Stimulated activated CD8-positive, alpha-beta memory T cell treated with anti-CD3 and anti-CD28 coated beads, Interleukin-2, amount 100 ng/mL, for 1 hour (primary cell): ENCODE measurements around the gene TOMM20.
"Not testable (repeated sequence)": the region's sequence is repeated elsewhere in the genome, so short reads cannot be mapped to it uniquely, and the experiment has no call there.

Source experiments
- DNase-seq, 2 donors: peaks; one replicate each; pipeline ENCODE4 v3.0.0-alpha.2; 2020; ENCODE audit warnings: low read depth in 2 of 2

The TOMM20 gene

GRCh38 chr1:235128456-235129328, at the start of gene TOMM20:
Gene TOMM20 (minus strand): TSS chr1:235128837. CDS start chr1:235128715, 122 bp downstream.
- peak; percentile 82 to 86 for DNase-seq

DNA sequence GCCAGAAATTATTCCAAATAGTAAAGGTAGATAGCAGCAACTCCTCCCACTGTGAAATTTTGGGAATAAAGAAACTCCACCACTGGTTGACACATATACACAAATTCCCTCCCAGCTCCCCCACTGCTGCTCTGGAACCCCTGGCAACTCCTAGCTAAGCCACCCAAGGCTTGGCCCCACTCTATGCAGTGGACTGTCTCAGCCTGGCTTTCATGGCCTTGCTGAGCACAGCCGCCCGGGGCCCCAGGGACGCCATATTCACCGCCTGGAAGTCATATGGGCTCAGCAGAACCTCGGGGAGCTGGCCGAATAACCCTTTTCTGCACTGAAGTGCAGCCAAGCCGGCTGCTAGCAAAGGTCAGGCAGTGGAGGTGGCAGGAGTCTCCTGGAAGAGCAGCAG, 47.8 kb upstream of the TOMM20 start:
- DNase-seq = no peak

DNA sequence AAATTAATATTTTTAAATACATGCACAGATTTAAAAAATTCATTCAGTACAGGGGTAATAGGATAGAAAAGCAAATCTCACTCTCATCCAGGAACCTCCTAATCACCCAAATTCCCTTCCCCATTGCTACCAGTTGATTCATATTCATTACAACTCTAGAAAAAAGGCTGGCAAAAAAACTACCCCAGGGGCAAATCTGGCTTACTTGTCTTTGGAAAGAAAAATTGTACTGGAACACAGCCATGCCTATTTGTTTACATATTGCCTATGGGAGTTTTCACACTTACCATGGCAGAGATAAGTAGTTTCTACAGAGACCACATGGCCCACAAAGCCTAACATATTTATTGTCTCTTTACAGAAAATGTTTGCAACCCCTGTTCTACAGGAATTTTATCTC, 41.3 kb upstream of the TOMM20 start:
- no peak for DNase-seq

GRCh38 chr1:235168375-235168774, 39.7 kb upstream of the TOMM20 start:
- DNase-seq = no peak

DNA sequence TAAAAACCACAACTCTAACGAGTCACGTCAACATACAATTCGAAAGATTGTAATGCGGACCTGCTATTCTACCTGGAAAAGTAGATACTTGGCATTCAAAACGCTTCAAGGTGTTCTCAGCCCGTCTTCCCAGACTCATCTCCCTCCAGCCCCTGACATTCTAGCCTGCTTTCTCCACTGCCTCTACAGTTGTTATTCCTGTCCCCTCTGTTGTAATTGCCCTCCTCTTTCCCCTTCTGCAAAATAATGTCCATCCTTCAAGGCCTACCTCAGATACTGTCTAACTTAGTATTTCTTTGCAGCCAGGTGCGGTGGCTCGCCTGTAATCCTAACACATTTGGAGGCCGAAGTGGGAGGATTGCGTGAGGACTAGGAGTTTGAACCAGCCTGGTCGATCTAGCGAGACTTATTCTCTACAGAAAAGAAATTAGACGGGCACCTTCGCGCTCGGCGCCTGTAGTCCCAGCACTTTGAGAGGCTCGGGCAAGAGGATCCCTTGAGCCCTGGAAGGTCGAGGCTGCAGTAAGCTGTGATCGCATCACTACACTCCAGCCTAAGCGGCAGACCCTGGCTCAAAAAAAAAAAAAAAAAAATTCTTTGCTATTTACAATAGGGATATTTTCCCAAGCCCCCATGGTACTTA, 33.2 kb upstream of the TOMM20 start:
- no peak for DNase-seq

DNA sequence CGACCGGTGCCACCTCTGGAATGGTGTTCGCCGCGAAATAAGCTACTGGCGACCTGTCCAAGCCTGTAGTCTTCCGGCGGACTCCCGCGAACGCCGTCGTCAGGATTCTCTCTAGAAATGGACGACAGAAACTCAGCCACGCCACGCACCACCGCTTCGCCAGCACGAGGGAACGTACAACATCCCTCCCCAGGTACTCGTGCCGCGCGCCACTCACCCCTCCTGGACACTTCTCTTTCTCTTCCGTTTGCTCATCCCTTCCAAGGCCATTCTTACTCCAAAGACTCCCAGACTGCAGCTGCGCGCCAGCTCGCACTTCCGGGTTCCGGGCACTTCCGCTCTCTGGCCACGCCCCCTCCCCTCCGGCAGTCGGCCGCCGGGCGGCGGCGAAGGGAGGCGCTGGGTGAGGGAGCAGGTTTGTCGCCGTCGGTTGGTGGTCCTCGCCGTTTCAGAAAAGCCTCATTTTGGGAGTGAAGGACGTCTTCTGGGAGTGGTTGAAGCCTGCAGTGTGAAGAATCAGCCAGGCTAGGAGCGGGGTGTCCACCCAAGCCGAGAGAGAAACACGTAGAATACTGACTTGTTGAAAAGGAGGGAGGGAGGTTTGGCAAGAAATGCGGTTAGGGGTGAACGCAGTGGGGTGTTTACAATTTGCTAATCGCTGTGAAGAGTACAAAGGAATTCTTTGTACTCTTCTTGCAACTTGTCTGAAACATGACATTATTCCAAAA, 32.5 kb upstream of the TOMM20 start, which contains the start of gene RBM34:
RBM34 (minus strand) TSS at position 294 of the 728 bp plus-strand sequence; CDS start at position 270, 24 bp downstream.
- DNase-seq = peak; percentile 84 to 90

DNA sequence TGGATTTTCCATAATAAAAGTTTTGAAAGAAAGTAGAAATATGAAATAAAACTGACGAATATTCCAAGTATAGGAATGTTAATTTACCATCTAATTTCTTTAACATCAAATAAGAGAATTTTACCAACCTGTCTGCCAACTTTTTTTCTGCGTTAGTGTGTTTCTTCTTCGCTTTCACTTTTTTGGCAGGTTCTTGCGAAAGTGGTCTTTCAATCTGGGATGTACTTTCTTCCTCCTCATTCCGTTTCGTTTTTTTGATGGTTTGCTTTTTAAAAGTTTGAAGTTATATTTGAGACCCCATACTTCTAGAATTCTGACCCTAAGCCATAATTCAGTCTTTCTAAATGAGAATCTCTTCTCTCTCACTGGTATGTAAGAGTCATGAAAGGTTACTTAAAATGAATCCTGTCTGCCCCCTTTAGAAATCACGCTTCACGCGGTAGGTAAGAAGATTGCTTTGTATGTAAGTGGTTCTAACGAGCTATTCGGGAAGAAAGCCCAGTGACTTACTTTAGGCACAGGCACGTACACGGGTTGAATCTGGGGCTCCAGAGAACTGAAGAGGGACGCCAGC, 31.8 kb upstream of the TOMM20 start:
- peak in 1 of 2 donors; percentile 4 for DNase-seq

DNA sequence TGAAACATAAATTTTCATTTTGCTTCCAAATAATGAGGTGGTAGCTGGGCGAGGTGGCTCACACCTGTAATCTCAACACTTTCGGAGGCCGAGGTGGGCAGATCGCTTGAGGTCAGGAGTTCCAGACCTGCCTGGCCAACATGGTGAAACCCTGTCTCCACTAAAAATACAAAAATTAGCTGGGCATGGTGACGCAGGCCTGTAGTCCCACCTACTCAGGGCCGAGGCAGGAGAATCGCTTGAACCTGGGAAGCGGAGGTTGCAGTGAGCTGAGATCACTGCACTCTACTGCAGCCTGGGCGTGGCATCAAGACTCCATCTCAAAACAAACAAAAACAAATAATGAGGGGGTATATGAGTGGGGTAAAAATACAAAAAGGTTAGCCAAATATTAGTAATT, 31.3 kb upstream of the TOMM20 start:
- DNase-seq = not testable (repeated sequence)

DNA sequence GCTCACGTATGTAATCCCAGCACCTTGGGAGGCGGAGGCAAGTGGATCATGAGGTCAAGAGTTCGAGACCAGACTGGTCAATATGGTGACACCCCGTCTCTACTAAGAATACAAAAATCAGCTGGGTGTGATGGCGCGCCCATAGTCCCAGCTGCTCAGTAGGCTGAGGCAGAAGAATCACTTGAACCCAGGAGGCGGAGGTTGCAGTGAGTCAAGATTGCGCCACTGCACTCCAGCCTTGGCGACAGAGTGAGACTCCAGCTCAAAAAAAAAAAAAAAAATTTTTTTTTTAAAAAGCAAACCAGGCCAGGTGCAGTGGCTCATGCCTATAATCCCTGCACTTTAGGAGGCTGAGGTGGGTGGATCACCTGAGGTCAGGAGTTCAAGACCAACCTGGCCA, 30.6 kb upstream of the TOMM20 start:
- DNase-seq = not testable (repeated sequence)

GRCh38 chr1:235158680-235159079, 30.0 kb upstream of the TOMM20 start:
- DNase-seq = no peak

GRCh38 chr1:235157150-235157549, 28.5 kb upstream of the TOMM20 start:
- DNase-seq = no peak

DNA sequence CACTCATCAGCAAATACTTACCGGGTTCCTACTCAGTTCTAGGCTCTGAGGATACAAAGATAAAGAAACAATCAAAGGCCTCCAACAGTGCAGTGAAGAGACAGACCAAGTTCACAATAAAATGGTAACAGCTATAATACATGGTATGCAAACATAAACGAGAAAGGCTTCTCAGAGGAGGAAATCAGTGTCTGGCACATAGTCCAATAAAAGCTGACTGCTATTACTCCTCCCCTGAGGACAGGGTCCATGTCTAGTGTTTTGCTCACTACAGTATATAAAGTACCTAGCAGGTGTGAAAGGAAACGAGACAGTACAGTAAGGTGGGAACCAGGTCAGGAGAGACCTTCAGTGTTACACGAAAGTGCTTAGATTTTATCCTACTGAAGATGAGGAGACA, 28.1 kb upstream of the TOMM20 start:
- no peak for DNase-seq

DNA sequence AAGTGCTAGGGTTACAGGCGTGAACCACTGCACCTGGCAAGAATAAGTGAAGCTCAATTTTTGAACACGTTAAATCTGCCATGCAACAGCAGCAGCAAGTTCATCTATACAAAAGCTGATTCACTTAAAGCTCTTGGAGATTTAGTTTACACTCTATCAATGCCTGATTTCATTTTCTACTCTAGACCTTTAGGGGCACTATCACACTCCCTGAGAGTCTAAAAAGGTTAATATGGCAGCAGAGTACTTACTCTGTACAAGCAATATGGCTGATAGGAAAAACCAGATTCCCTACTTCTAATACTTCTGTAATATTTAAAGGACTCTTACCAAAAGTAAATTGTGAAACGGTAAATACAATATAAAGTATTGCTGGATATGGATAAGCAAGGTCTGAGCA, 27.6 kb upstream of the TOMM20 start:
- no peak for DNase-seq

DNA sequence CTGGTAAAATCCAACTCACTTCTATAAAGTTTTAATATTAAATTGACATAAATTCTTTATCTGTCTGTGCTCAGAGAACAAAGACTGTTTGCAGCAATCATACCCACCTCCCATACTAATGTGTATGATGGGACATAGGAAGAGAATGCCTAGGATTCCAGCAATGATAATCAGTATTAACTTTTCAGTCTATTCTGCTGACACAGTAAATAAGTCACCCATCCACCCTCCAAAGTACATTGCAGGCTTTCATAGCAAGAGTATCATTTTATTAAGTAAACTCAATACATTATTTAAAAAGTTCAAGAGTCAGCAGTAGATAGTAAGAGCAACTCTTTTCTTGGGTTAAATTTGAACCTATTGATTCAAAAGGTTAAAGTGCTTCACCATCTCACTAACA, 23.6 kb upstream of the TOMM20 start:
- DNase-seq = no peak

DNA sequence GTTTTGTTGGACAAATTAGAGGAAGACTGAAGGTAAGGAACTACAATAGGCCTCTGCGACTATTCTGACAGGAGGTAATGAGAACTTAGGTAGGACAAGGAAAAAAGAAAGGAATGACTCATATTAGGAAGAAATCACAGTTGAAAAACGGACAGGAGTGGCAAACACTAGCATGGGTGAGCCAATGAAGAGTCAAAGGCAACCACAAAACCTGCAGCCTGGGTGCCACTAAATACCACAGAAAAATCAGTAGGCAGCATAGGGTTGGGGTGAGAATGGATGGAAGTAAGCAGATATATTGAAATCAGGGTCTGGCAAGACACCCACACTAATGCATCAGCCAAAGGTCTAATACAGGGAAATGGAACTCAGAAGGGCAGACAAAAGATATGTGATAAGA, 22.4 kb upstream of the TOMM20 start:
- DNase-seq = no peak

DNA sequence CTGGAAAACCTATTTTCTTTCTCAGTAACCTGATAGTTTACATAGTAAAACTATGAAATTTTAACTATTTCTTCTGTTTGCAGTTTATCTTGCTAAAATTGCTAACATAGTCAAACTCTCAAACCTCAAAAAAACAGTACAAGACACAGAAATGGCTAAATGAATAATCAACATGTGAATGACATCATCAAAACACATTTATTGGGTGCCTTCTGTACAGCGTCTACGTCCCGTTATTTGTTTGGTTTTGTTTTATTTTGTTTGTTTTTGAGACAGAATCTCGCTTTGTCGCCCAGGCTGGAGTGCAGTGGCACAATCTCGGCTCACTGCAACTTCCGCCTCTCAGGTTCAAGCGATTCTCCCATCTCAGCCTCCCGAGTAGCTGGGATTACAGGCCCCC, 21.2 kb upstream of the TOMM20 start:
- DNase-seq = no peak

GRCh38 chr1:235147269-235147668, 18.6 kb upstream of the TOMM20 start:
- no peak for DNase-seq

DNA sequence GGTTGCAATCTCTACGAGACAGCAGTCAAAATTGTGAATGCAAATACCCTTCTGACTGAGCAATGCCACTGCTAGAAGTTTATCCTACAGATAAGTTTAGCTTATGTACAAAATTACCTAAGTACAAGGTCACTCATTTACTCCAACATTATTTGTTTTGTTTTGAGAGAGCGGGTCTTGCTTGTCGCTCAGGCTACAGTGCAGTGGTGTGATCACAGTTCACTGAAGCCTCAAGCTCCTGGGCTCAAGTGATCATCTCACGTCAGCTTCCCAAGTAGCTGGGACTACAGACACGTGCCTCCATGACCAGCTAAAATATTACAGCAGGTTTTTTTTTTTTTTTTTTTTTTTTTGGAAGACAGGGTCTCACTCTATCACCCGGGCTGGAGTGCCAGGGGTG, 17.0 kb upstream of the TOMM20 start:
- no peak for DNase-seq

- no peak for DNase-seq
Measured at GRCh38 chr1:235142991-235143390, 14.4 kb upstream of the TOMM20 start.

- DNase-seq = no peak
Measured at GRCh38 chr1:235139315-235139714, 10.7 kb upstream of the TOMM20 start.

DNA sequence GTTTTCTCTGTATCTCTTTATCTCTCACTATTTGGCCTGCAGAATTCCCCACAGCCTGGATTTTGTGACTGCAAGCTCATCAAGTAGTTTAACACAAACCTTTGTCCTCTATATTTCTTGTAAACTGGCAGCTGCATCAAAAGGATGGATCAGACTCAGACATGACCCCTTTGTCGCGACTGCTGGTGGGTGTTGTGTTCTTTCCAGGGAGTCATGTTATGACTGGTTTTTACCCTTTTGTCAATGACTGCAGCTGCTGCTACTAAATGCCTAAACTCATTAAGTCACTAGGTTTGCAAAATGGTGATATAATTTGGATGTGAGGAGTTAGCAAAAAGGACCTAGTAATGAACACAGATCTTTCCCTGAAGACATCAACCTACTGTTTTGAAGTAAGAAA, 10.2 kb upstream of the TOMM20 start:
- no peak for DNase-seq

DNA sequence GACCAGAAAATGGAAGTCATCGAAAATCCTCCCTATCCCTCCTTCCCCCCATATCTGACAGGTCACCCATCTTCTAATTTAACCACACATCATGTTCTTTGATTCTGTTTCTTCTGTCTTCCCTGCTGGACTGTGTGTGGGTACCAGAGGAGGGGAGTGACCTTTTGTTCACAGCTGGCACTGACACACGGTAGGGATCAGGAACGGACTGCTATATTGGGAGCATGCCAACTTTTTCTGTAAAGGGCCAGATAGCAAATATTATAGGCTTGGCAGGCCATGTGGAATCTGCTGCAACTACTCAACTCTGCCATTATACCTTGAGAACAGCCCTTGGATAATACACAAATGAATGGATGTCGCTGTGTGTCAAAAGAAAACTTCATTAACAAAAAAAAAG, 7.5 kb upstream of the TOMM20 start:
- no peak for DNase-seq
